H9 (cell line): ENCODE results near the gene TPRN. TPM values are rescaled to one million over a fixed set of nuclear protein-coding genes. Genes with fewer than 3 reads are reported as not detected.

ENCODE experiments used
- DNase-seq: peaks from one replicate; pipeline ENCODE4 v3.0.0-alpha.2; 2017
- H2AFZ ChIP-seq: one replicate; pipeline ENCODE4 v1.6.1; 2013; ENCODE audit warnings: mild to moderate bottlenecking, low read length, control low read depth, moderate library complexity
- H2AK5ac ChIP-seq: 2 replicates; pipeline ENCODE4 v1.6.1; 2013; ENCODE audit warnings: low read length, control low read depth, mixed read lengths; ENCODE audit not compliant: insufficient read length
- H2BK120ac ChIP-seq: one replicate; pipeline ENCODE4 v1.6.1; 2013; ENCODE audit warnings: low read depth, mild to moderate bottlenecking, low read length, control low read depth, inconsistent platforms; ENCODE audit not compliant: poor library complexity, severe bottlenecking
- H2BK12ac ChIP-seq: 2 replicates; pipeline ENCODE4 v1.6.1; 2013; ENCODE audit warnings: low read length, control low read depth, mixed read lengths, low read depth; ENCODE audit not compliant: insufficient read length
- H2BK15ac ChIP-seq: 2 replicates; pipeline ENCODE4 v1.6.1; 2013; ENCODE audit warnings: low read depth, low read length, control low read depth
- H2BK20ac ChIP-seq: one replicate; pipeline ENCODE4 v1.6.1; 2013; ENCODE audit warnings: low read depth, mild to moderate bottlenecking, low read length, control low read depth, inconsistent platforms; ENCODE audit not compliant: poor library complexity, severe bottlenecking
- H2BK5ac ChIP-seq: 2 replicates; pipeline ENCODE4 v1.6.1; 2013; ENCODE audit warnings: low read length, control low read depth, mixed read lengths; ENCODE audit not compliant: insufficient read length
- H3K14ac ChIP-seq: 2 replicates; pipeline ENCODE4 v1.6.1; 2013; ENCODE audit warnings: low read length, control low read depth; ENCODE audit not compliant: insufficient read depth
- H3K18ac ChIP-seq: 2 replicates; pipeline ENCODE4 v1.6.1; 2013; ENCODE audit warnings: low read depth, mild to moderate bottlenecking, mixed read lengths, low read length, control low read depth; ENCODE audit not compliant: insufficient read length
- H3K23ac ChIP-seq: 2 replicates; pipeline ENCODE4 v1.6.1; 2013; ENCODE audit warnings: low read length, control low read depth, mixed read lengths, low read depth; ENCODE audit not compliant: insufficient read length
- H3K23me2 ChIP-seq: 2 replicates; pipeline ENCODE4 v1.6.1; 2013; ENCODE audit warnings: low read depth, mild to moderate bottlenecking, mixed read lengths, low read length, control low read depth; ENCODE audit not compliant: insufficient read length, poor library complexity, severe bottlenecking
- H3K27ac ChIP-seq: 2 replicates; pipeline ENCODE4 v1.5.1; 2013; ENCODE audit warnings: low read length, control low read depth, mixed read lengths, low read depth; ENCODE audit not compliant: insufficient read length
- H3K27me3 ChIP-seq: 2 replicates; pipeline ENCODE4 v1.6.1; 2013; ENCODE audit warnings: low read length, control low read depth, inconsistent platforms; ENCODE audit not compliant: insufficient read depth
- H3K4ac ChIP-seq: 2 replicates; pipeline ENCODE4 v1.6.1; 2013; ENCODE audit warnings: low read depth, mild to moderate bottlenecking, control low read depth, inconsistent platforms, low read length, moderate library complexity
- H3K4me1 ChIP-seq: 2 replicates; pipeline ENCODE4 v1.6.1; 2013; ENCODE audit warnings: low read length, control low read depth, inconsistent platforms; ENCODE audit not compliant: insufficient read depth
- H3K4me2 ChIP-seq: 2 replicates; pipeline ENCODE4 v1.6.1; 2013; ENCODE audit warnings: low read length, control low read depth, mixed read lengths; ENCODE audit not compliant: insufficient read length, insufficient read depth
- H3K56ac ChIP-seq: 2 replicates; pipeline ENCODE4 v1.6.1; 2013; ENCODE audit warnings: low read depth, mild to moderate bottlenecking, mixed read lengths, low read length, control low read depth; ENCODE audit not compliant: insufficient read length
- H3K79me1 ChIP-seq: 2 replicates; pipeline ENCODE4 v1.6.1; 2013; ENCODE audit warnings: low read depth, mild to moderate bottlenecking, moderate library complexity, low read length, control low read depth, inconsistent platforms; ENCODE audit not compliant: insufficient read depth, poor library complexity, severe bottlenecking
- H3K79me2 ChIP-seq: 2 replicates; pipeline ENCODE4 v1.6.1; 2013; ENCODE audit warnings: low read length, control low read depth, inconsistent platforms; ENCODE audit not compliant: insufficient read depth
- H3K9ac ChIP-seq: 2 replicates; pipeline ENCODE4 v1.6.1; 2013; ENCODE audit warnings: low read length, control low read depth, mixed read lengths; ENCODE audit not compliant: insufficient read length; ENCODE audit errors: extremely low read depth
- H3K9me3 ChIP-seq: one replicate; pipeline ENCODE4 v1.6.1; 2013; ENCODE audit warnings: low read depth, low read length, inconsistent platforms; ENCODE audit not compliant: control insufficient read depth
- H3T11ph ChIP-seq: one replicate; pipeline ENCODE4 v1.6.1; 2013; ENCODE audit warnings: mild to moderate bottlenecking, low read length, control low read depth, inconsistent platforms
- H4K20me1 ChIP-seq: one replicate; pipeline ENCODE4 v1.6.1; 2013; ENCODE audit not compliant: control insufficient read depth, insufficient read length, insufficient read depth
- H4K5ac ChIP-seq: 2 replicates; pipeline ENCODE4 v1.6.1; 2013; ENCODE audit warnings: low read depth, mild to moderate bottlenecking, mixed read lengths, low read length, control low read depth; ENCODE audit not compliant: insufficient read length
- H4K8ac ChIP-seq: replicated peaks from 2 replicates; pipeline ENCODE4 v1.6.1; 2013; ENCODE audit warnings: low read length, control low read depth, mixed read lengths, low read depth; ENCODE audit not compliant: insufficient read length
- H4K91ac ChIP-seq: 2 replicates; pipeline ENCODE4 v1.6.1; 2013; ENCODE audit warnings: low read depth, mild to moderate bottlenecking, moderate library complexity, mixed read lengths, low read length, control low read depth; ENCODE audit not compliant: insufficient read length
- H3K27ac Mint-ChIP-seq, 3 experiments: 2 replicates in 2 of 3; 3 replicates in 1 of 3; pipeline ENCODE4 v1.8.0; 2020 to 2021; ENCODE audit warnings: mixed read lengths in 3 of 3, mild to moderate bottlenecking in 1 of 3, moderate library complexity in 1 of 3
- H3K27me3 Mint-ChIP-seq: 2 replicates; pipeline ENCODE4 v1.8.0; 2021; ENCODE audit warnings: low read depth, mild to moderate bottlenecking, moderate library complexity, mixed read lengths
- H3K36me3 Mint-ChIP-seq, 3 experiments: 2 replicates in 2 of 3; 3 replicates in 1 of 3; pipeline ENCODE4 v1.8.0; 2020 to 2021; ENCODE audit warnings: low read depth in 3 of 3, mixed read lengths in 3 of 3; ENCODE audit not compliant: insufficient read depth in 1 of 3
- H3K4me1 Mint-ChIP-seq, 2 experiments: 2 replicates each; pipeline ENCODE4 v1.8.0; 2020; ENCODE audit warnings: mixed read lengths in 2 of 2
- H3K4me3 Mint-ChIP-seq, 2 experiments: 2 replicates in 1 of 2; 3 replicates in 1 of 2; pipeline ENCODE4 v1.8.0; 2020 to 2021; ENCODE audit warnings: mild to moderate bottlenecking in 2 of 2, mixed read lengths in 2 of 2, moderate library complexity in 1 of 2
- H3K9me3 Mint-ChIP-seq, 2 experiments: 2 replicates in 1 of 2; 3 replicates in 1 of 2; pipeline ENCODE4 v1.8.0; 2020; ENCODE audit warnings: mild to moderate bottlenecking in 2 of 2, mixed read lengths in 2 of 2, moderate library complexity in 1 of 2
- CTCF ChIP-seq: fragments of 200-600 bp; sonication (generic); conservative IDR thresholded peaks from 3 replicates; pipeline ENCODE4 v1.8.0; 2021; ENCODE audit warnings: antibody characterized with exemption, mild to moderate bottlenecking
- WGBS: extraction: QIAGEN DNeasy Blood & Tissue Kit; methylation state at CpG from one replicate; pipeline ENCODE4 v1.1.7; 2013; ENCODE audit warnings: missing lambda C conversion rate, low lambda C conversion rate, mixed read lengths; ENCODE audit not compliant: insufficient read length; ENCODE audit errors: extremely low coverage; 5-methylcytosine and 5-hydroxymethylcytosine counted together
- total RNA-seq: library from RNA; stranded (reverse); gene quantifications from 2 replicates; pipeline ENCODE4 v1.2.1, GENCODE V29; 2021

Gene TPRN
- total RNA-seq, 1 experiment from 2014 or later, result 30.7 TPM

- Histone ChIP-seq H4K5ac (no peak overlapping the region), H3K79me2 (no peaks in the 10 kb centered on the region), H3K4me1 (no peaks in the 10 kb centered on the region), H4K91ac (no peak overlapping the region), H3K23me2 (peaks cover 16% of the 10 kb centered on the region), H3K27ac (no peak overlapping the region), H2BK5ac (no peak overlapping the region), H3K56ac (no peak overlapping the region), H3K4me2 (peak overlapping the region; percentile 70), H2AFZ (no peak overlapping the region), H2BK120ac (no peak overlapping the region), H3K23ac (no peak overlapping the region), H3K18ac (no peak overlapping the region), H3K27me3 (peaks cover 33% of the 10 kb centered on the region; the same call in 1 of the 2 replicates), H3T11ph (no peak overlapping the region), H2BK20ac (no peak overlapping the region), H2BK12ac (no peak overlapping the region), H2BK15ac (no peak overlapping the region), H3K4ac (no peak overlapping the region), H3K9me3 (no peaks in the 10 kb centered on the region), H3K9ac (no peak overlapping the region), H4K20me1 (peaks cover 2% of the 10 kb centered on the region), H3K79me1 (no peaks in the 10 kb centered on the region), H3K14ac (no peak overlapping the region), H2AK5ac (no peak overlapping the region), H4K8ac (no peak overlapping the region)
- H3K4me1 Mint-ChIP-seq, result peaks cover 0 to 11% of the 10 kb centered on the region in 2 experiments; a peak in 2 of 4 replicates
- H3K27me3 Mint-ChIP-seq, result peaks cover 95% of the 10 kb centered on the region
- no peak for DNase-seq
- TF ChIP-seq CTCF, result no peak
- no peaks in the 10 kb centered on the region for H3K36me3 Mint-ChIP-seq
- H3K4me3 Mint-ChIP-seq, result peak overlapping the region; percentile 52 to 82
- no peak overlapping the region for H3K27ac Mint-ChIP-seq
- WGBS, result no CpG with 5 or more reads among the region's 71 CpGs
- H3K9me3 Mint-ChIP-seq, result no peaks in the 10 kb centered on the region; a peak in 1 of 5 replicates
Observed at GRCh38 chr9:137161558-137162486, 38.7 kb downstream of the TPRN start.
